AG04449 (cell line): ENCODE results near the gene NPAS3.

ENCODE experiments used
- CTCF ChIA-PET: fragments of 350-600 bp; formaldehyde crosslinking; extraction: SDS; loops from one replicate; lab custom pipeline; 2021; ENCODE audit warnings: antibody characterized with exemption; lab: Yijun Ruan, JAX
- POLR2A ChIA-PET: fragments of 400-600, 350-600 bp; formaldehyde crosslinking; extraction: SDS; loops from one replicate; lab custom pipeline; 2020; ENCODE audit warnings: antibody characterized with exemption, inconsistent platforms; lab: Yijun Ruan, JAX
- DNase-seq: peaks from one replicate; pipeline ENCODE4 v3.0.0-alpha.2; 2010; ENCODE audit warnings: low read depth, low spot score
- H3K4me3 ChIP-seq: 2 replicates; pipeline ENCODE4 v1.5.1; 2011; ENCODE audit warnings: low read depth, mild to moderate bottlenecking, control low read depth, low read length
- TF ChIP-seq, protein P1 (sequence below): IDR thresholded peaks from one replicate; pipeline ENCODE4 v1.5.1; 2011; ENCODE audit warnings: mild to moderate bottlenecking, moderate library complexity, low read length, control low read depth, inconsistent platforms; ENCODE audit not compliant: insufficient read depth; ENCODE audit errors: missing control alignments

Gene NPAS3

DNA sequence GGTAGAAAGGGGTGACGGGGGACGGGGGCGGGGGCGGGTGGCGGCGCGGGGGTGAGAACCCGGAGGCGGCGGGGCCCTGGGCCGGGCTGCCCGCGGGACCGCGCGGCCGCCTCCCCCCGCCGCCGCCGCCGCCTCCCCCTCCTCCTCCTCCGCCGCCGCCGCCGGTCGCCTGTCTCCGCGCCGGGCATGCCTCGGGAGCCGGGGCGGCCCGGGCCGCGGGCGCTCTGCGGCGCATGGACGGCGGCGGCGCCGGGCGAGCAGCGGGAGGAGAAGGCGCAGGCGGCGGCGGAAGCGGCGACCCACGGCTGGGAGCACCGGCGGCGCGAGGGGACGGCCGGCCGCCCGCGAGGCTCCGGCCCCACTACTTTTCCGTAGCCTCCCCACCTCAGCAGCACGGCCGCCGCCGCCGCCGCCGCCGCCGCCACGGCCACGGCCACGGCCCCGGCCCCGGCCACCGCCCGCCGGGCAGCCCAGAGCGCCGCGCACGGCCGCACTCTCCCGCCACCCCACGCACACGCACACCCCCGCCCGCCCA lies at the start of gene NPAS3:
TSS of gene NPAS3 (plus strand) at position 161 of the 535 bp plus-strand sequence.
- POLR2A ChIA-PET = no interaction called here
- CTCF ChIA-PET = no interaction called here
- DNase-seq = no peak
- H3K4me3 ChIP-seq = peak within 1 kb of the TSS; percentile 56
- TF ChIP-seq, protein P1, sequence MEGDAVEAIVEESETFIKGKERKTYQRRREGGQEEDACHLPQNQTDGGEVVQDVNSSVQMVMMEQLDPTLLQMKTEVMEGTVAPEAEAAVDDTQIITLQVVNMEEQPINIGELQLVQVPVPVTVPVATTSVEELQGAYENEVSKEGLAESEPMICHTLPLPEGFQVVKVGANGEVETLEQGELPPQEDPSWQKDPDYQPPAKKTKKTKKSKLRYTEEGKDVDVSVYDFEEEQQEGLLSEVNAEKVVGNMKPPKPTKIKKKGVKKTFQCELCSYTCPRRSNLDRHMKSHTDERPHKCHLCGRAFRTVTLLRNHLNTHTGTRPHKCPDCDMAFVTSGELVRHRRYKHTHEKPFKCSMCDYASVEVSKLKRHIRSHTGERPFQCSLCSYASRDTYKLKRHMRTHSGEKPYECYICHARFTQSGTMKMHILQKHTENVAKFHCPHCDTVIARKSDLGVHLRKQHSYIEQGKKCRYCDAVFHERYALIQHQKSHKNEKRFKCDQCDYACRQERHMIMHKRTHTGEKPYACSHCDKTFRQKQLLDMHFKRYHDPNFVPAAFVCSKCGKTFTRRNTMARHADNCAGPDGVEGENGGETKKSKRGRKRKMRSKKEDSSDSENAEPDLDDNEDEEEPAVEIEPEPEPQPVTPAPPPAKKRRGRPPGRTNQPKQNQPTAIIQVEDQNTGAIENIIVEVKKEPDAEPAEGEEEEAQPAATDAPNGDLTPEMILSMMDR = no peak

GRCh38 chr14:32896979-32897697 lies 41.5 kb upstream of the NPAS3 start:
- TF ChIP-seq, protein P1 = no peak
- no peak for DNase-seq
- POLR2A ChIA-PET = no interaction called here
- H3K4me3 ChIP-seq = peak overlapping the region; percentile 28
- CTCF ChIA-PET = no interaction called here

GRCh38 chr14:32897698-32898064 lies 41.0 kb upstream of the NPAS3 start:
- TF ChIP-seq, protein P1 = no peak
- ChIA-PET CTCF (no interaction called here), POLR2A (no interaction called here)
- no peak for DNase-seq
- no peak overlapping the region for H3K4me3 ChIP-seq

DNA sequence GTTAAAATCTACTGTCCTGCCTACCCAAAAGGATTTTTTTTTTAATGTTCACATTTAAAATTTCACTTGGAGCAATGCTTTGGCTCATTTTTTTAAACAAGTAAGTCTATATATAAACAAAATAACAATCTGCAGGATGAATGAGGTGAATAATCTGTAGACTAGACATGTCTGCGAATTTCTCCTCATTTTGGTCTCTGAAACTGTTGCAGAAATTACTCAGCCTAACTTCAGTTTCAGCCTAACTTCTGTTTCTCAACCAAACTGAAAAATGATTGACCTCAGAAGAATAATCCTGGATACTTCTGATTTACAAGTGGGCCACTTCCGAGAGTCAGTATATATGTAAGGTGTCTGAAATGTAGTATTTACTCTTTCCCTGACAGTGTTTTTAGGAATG lies 39.8 kb upstream of the NPAS3 start:
- ChIA-PET CTCF (no interaction called here), POLR2A (no interaction called here)
- no peak overlapping the region for H3K4me3 ChIP-seq
- no peak for DNase-seq
- TF ChIP-seq, protein P1 = no peak

- ChIA-PET POLR2A (no interaction called here), CTCF (interaction anchor here (1.1 kb wide), 1 partner anchor 312 kb away, joined by 3 read pairs; no protein-coding TSS in a partner anchor)
- TF ChIP-seq, protein P1 = no peak
- no peak overlapping the region for H3K4me3 ChIP-seq
- no peak for DNase-seq
Measured at GRCh38 chr14:32900547-32900946, 38.1 kb upstream of the NPAS3 start.

DNA sequence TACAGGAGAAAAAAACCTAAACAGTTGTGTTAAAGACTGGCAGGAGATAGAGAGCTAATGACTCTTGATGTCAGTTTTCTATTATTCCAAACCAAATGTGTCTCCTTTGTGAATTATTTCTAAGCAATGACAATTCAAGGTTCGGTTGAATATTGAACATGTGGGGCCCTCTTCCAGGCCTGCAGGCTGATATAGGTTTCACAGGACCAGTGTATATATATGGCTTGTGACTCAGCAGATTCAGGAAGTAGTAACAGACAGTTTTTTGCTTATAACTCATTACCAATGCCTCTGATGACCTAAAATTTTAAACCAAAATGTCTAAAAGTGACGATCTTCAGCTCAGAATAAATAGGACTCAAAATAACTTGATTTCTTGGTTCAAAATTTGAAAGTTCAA lies 33.7 kb upstream of the NPAS3 start:
- CTCF ChIA-PET = no interaction called here
- DNase-seq = no peak
- POLR2A ChIA-PET = no interaction called here
- TF ChIP-seq, protein P1 = no peak
- H3K4me3 ChIP-seq = no peak overlapping the region
